Kidney (tissue), 14 donors: ENCODE measurements around the gene BACH1. TPM values are rescaled to one million over a fixed set of nuclear protein-coding genes. Genes with fewer than 3 reads are reported as not detected.

Source experiments
- DNase-seq, 5 donors: peaks; one replicate each; pipeline ENCODE4 v3.0.0-alpha.2; 2013 to 2020
- FAIRE-seq: peaks from 2 replicates; lab custom pipeline; 2012; peaks lifted over from hg19 to GRCh38; lab: Jason Lieb, UNC
- H3K27ac ChIP-seq, 2 donors: one replicate each; pipeline ENCODE4 v1.7.0; 2013; ENCODE audit warnings: low read depth in 2 of 2, low read length in 2 of 2, inconsistent platforms in 1 of 2
- H3K27me3 ChIP-seq: one replicate; pipeline ENCODE4 v1.7.1; 2013; ENCODE audit warnings: low read length, inconsistent platforms; ENCODE audit not compliant: control insufficient read depth, insufficient read depth
- H3K36me3 ChIP-seq, 3 donors: one replicate each; pipeline versions ENCODE4 v1.7.0 to v1.7.1; 2013; ENCODE audit warnings: low read length in 3 of 3, control low read depth in 1 of 3, inconsistent platforms in 1 of 3; ENCODE audit not compliant: insufficient read depth in 3 of 3, control insufficient read depth in 2 of 3
- H3K4me1 ChIP-seq, 3 donors: one replicate each; pipeline versions ENCODE4 v1.7.0 to v1.7.1; 2013; ENCODE audit warnings: low read length in 3 of 3, inconsistent platforms in 1 of 3, low read depth in 1 of 3; ENCODE audit not compliant: control insufficient read depth in 2 of 3, insufficient read depth in 2 of 3
- H3K4me3 ChIP-seq, 3 donors: one replicate each; pipeline versions ENCODE4 v1.7.0 to v1.8.1; 2013; ENCODE audit warnings: low read length in 3 of 3, control low read depth in 1 of 3, inconsistent platforms in 1 of 3
- H3K9ac ChIP-seq, 3 donors: one replicate each; pipeline versions ENCODE4 v1.7.0 to v1.7.1; 2013; ENCODE audit warnings: low read length in 3 of 3, control low read depth in 1 of 3, inconsistent platforms in 1 of 3
- H3K9me3 ChIP-seq, 3 donors: one replicate each; pipeline versions ENCODE4 v1.7.0 to v1.7.1; 2013; ENCODE audit warnings: low read length in 3 of 3, control low read depth in 1 of 3, inconsistent platforms in 1 of 3; ENCODE audit not compliant: control insufficient read depth in 2 of 3, insufficient read depth in 1 of 3
- CTCF ChIP-seq: IDR thresholded peaks from 3 replicates; pipeline ENCODE4 v1.5.1; 2012; ENCODE audit warnings: mild to moderate bottlenecking, moderate library complexity, borderline replicate concordance; ENCODE audit not compliant: insufficient read depth; ENCODE audit errors: extremely low read depth
- intact Hi-C: fragments of 100-400 bp; cut with DNase I; formaldehyde crosslinking; loops from one replicate; pipeline ENCODE4 v1.11.1; 2022
- polyA plus RNA-seq: library from polyadenylated mRNA; stranded (reverse); fragments of 350-450 nt; fragmentation: Illumina TruSeq; extraction: RNeasy Lipid Tissue Mini Kit (QIAGEN cat#74804); gene quantifications from one replicate; pipeline ENCODE4 v1.2.3, GENCODE V29; 2014; ENCODE audit warnings: low read depth, low replicate concordance; ENCODE audit not compliant: insufficient read depth
- total RNA-seq: library from RNA; stranded (reverse); fragmentation: NEBNext Ultra II Directional; extraction: Animal tissue kit (Norgen Biotek cat#: 25700); gene quantifications from one replicate; pipeline ENCODE4 v1.2.1, GENCODE V29; 2021
- donor health status: control.
- donor health status: control.
- donor health status: control.
- donor health status: control.
- donor health status: control.
- donor health status: DM: yes; HTN: yes; CAD: no.
- donor health status: Normal renal cell carcinoma (clear cell type).

Gene BACH1
- total and polyA plus RNA-seq, 2 donors from 2014 or later, result 5.6 to 85.1 TPM

- DNase-seq, result no peak
- intact Hi-C loops, result loop anchor here (10.0 kb wide), 1 partner anchor 130 kb away; no protein-coding TSS in a partner anchor
- Histone ChIP-seq H3K4me3 (no peak overlapping the region), H3K9me3 (no peaks in the 10 kb centered on the region), H3K36me3 (no peaks in the 10 kb centered on the region), H3K27me3 (no peaks in the 10 kb centered on the region), H3K9ac (no peak overlapping the region), H3K4me1 (peaks cover 5 to 45% (median 31%) of the 10 kb centered on the region in 3 donors), H3K27ac (no peak overlapping the region)
- FAIRE-seq, result no peak
- TF ChIP-seq CTCF, result no peak
Measured at GRCh38 chr21:29304597-29304996, 5.9 kb downstream of the BACH1 start.

- DNase-seq, result no peak
- H3K9ac ChIP-seq, result no peak overlapping the region
- no peaks in the 10 kb centered on the region for H3K27me3 ChIP-seq
Measured at GRCh38 chr21:29305068-29305467, 6.3 kb downstream of the BACH1 start.

GRCh38 chr21:29305561-29305960 lies 6.8 kb downstream of the BACH1 start:
- no peak overlapping the region for H3K27ac ChIP-seq
- no peak for TF ChIP-seq CTCF
- no peaks in the 10 kb centered on the region for H3K9me3 ChIP-seq
- intact Hi-C loops, result loop anchor here (10.0 kb wide), 1 partner anchor 131 kb away; no protein-coding TSS in a partner anchor
- H3K4me1 ChIP-seq, result peaks cover 5 to 45% (median 27%) of the 10 kb centered on the region in 3 donors
- FAIRE-seq, result no peak
- no peak for DNase-seq
- H3K36me3 ChIP-seq, result peaks cover 0 to 2% (median 2%) of the 10 kb centered on the region in 3 donors
- H3K27me3 ChIP-seq, result no peaks in the 10 kb centered on the region
- no peak overlapping the region for H3K4me3 ChIP-seq
- no peak overlapping the region for H3K9ac ChIP-seq

More at GRCh38 chr21:29305068-29305467, 6.3 kb downstream of the BACH1 start:
- no peak for TF ChIP-seq CTCF
- no peak for FAIRE-seq
- Histone ChIP-seq H3K4me3 (no peak overlapping the region), H3K36me3 (no peaks in the 10 kb centered on the region), H3K27ac (no peak overlapping the region), H3K4me1 (peaks cover 5 to 45% (median 28%) of the 10 kb centered on the region in 3 donors), H3K9me3 (no peaks in the 10 kb centered on the region)
- intact Hi-C loops, result loop anchor here (10.0 kb wide), 1 partner anchor 130 kb away; no protein-coding TSS in a partner anchor

GRCh38 chr21:29306920-29307319 lies 8.2 kb downstream of the BACH1 start:
- H3K9me3 ChIP-seq, result no peaks in the 10 kb centered on the region
- DNase-seq, result no peak
- no peak for TF ChIP-seq CTCF
- peaks cover 5 to 40% (median 22%) of the 10 kb centered on the region in 3 donors for H3K4me1 ChIP-seq
- H3K27me3 ChIP-seq, result no peaks in the 10 kb centered on the region
- H3K27ac ChIP-seq, result no peak overlapping the region
- no peak for FAIRE-seq
- no peak overlapping the region for H3K4me3 ChIP-seq
- H3K9ac ChIP-seq, result no peak overlapping the region
- peaks cover 0 to 2% (median 2%) of the 10 kb centered on the region in 3 donors for H3K36me3 ChIP-seq
- intact Hi-C loops, result loop anchor here (10.0 kb wide), 1 partner anchor 132 kb away; no protein-coding TSS in a partner anchor
